HG02970 (cell line): Measurements from ENCODE around the gene TTLL5.
"Not testable (repeated sequence)": the region's sequence is repeated elsewhere in the genome, so short reads cannot be mapped to it uniquely, and the experiment has no call there.

Experiments
- ATAC-seq: cut with Tn5 transposase; IDR thresholded peaks from one replicate; pipeline ENCODE4 v1.9.1; 2021; ENCODE audit warnings: mild to moderate bottlenecking, moderate library complexity, moderate number of reproducible peaks; ENCODE audit not compliant: unreplicated experiment, low FRiP score

The TTLL5 gene

DNA sequence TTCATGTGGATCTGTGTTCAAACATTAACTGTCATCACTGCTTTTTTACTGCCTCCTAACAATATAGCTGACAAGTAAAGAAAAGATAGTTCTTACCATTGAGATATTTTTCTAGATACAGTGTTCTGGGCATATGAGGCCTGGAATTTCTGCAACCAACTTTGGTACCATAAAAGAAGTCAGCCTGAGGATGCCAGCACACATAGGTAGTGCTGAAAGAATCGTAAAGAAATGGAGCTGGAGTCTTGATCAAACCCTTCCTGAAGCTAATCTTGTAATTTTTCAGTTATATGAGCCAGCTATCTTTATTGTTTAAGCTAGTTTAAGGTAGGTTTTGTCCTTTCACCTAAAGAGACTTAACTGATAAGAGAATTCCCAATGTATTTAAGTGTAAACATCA lies 11.7 kb upstream of the TTLL5 start:
- no peak for ATAC-seq

DNA sequence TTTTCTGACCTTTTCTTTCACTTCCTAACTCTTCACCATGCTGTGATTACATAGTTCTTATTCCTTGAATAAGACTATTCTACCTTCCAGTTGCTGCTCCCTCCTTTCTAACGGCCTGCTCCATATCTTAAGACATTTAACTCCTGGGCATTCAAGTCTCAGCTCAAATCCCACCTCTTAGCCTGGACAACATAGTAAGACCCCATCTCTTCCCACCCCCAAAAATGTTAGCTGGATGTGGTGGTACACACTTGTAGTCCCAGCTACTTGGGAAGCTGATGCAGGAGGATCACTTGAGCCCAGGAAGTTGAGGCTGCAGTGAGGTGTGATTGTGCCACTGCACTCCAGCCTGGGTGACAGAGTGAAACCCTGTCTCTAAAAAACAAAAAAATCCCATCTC lies 11.3 kb upstream of the TTLL5 start:
- no peak for ATAC-seq

DNA sequence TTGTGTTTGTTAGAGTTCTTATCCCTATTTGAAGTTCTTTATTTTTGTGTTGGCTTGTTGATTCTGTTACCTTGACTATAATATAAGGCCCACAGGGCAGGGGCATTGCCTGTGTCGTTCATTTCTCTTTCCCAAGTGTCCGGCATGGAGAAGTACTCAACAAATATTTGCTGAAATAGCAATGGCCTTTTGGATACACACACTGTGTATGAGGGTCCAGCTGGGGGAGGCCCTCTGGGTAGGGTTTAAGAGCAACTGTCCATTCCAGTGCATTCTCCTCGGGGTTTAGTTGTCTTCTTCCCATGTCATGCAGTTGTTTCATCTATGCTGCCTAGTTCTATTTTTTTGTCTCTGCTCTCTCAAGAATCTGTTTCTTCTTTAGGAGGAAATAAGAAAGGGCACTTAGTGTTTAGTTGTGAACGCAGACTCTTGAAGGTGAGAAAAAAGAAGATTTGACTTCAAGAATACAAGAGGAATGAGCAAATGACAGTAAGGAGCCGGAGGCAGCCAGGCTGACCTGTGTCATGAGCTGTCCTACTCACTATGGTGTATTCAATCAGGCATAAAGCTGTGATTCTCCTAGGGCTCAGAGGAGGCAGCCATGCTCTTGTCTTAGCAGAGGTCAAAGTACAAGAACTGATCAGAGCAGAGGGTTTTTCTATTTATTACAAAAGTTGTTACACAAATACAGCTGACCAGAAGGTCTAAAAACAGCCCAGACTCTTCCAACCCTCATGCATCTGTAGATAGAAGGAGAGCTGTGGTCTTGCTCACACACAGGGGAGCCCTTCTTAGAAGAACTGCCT lies 10.6 kb upstream of the TTLL5 start:
- ATAC-seq = no peak

DNA sequence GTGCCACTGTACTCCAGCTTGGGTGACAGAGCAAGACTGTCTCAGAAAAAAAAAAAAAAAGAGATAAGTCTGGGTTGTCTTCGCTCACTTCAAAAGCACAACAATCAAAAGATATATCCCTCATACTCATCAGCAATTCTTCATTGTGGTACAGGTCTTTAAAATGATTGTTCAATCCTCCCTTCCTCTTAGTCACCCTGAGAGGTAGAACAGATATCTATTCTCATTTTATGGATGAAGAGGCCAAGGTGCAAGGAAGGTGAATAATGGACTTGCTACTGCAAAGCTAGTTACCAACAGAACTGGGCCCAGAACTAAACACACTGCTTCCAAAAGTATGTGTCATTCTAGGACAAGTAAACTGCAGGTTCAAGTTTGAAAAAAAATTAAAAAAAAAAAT lies 7.5 kb upstream of the TTLL5 start:
- ATAC-seq = no peak

DNA sequence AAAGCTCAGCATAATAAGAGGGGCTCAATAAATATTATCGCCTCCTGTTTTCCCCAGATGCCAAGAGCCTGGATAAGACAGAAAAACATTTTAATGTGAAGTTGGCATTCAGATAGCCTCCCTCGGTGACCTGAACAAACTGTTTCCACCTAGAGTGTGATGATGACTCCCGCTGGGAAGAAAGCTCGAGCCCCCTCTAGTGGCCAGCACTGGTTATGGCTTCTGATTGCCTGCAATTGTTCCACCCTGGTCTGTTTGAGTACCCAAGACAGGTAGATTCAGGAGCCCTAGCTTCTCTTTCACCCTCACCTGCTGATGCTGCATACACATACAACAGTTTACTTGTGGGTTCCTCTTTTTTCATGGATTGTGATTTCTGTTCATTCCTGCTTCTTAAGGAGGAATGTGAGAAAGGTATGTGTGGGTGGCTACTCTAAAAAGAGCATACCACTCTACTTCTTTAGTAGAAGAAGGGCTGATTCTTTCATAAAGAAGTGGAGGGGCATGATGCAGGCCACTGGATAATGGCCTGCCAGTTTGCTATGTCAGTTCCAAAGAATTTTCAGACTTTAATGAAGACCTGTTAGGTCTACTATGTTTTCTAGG lies 6.8 kb upstream of the TTLL5 start:
- no peak for ATAC-seq

DNA sequence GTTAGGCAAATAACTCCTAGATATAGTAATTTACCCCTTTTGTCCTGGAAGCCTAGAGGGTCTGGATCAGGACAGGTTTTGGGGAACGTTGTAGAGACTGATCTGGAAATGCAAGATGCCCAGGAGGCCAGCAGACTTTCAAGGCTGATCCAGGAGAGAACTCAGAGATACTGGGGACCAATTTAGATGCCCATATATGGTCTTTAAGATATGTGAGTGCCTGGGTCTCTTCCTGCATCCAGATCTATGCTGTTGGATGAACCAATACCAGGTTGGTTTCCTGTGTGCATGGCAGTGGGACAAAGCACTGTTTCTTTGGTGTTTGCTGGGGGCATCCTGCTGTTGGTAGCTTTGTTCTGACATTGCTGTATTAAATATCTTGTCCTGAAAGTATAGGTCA lies 5.8 kb upstream of the TTLL5 start:
- ATAC-seq = no peak

DNA sequence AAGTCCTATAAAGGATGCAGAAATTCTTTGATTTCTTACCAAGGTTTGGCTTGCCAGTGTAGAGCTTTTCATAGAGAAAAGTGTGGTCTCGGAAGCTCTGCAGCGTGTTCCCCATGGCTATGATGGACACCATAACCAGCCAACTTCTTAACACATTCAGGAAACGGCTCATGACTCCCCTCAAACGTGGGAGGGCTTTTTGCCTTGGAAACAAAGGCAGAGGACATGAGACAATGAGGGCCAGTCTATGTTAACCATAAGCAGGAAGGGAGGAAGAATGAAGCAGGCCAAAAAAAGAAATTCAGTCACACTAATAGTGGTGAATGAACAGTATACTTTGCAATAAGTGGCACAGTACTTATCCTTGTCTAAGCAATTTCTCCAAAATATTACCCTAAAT lies 3.7 kb upstream of the TTLL5 start:
- ATAC-seq = no peak

DNA sequence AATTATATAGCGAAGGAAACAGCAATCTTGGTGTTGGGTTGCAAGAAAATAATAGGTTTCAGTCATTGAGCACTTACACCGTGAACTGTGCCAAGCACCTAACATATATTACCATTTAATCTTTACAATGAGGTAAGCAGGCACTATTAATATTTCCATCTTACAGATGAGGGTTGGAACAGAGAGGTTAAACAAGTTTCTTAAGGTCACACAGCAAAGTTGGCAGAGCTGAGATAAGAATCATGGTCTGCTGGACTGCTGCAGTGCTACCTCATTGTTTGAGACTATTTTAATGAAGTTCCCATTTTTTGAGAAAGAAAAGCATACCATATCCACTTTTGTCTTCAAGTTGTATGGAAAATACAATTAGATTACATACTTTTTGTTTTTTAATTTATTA lies 2.1 kb upstream of the TTLL5 start:
- ATAC-seq = no peak

DNA sequence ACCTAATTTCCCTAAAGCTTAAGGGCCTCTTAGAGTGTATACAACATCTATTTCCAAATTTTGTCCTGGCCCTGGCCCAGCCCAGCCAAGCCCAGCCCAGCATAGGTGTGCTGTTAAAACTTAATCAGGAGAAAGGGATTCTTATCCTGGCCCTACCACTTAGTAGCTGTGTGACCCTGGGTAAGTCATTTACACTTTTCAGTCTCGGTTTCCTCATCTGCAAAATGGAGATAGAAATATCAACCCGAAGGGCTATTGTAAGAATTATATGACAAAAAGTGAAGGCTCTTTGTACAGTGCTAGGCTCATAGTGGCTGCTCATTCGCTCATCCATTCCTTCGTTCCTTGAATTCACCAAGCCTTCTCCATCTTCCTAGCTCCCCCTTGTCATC lies 812 bp upstream of the TTLL5 start:
- no peak for ATAC-seq

DNA sequence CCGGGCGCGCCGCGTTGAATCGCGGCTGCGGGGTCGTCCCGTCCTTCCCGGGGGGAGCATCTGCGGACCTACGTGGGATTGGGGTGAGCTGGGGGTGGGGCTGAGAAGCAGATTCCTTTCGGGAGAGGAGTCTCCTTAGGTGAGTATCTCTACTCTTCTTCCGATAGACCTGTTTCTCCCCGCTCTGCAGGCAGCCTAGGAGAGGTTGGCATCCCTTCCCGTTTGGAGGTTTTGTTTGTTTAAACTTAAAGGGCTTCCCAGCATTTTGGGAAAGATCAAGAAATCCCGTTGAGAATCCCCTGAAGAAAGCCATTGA lies 411 bp downstream of the TTLL5 start:
- ATAC-seq = no peak

DNA sequence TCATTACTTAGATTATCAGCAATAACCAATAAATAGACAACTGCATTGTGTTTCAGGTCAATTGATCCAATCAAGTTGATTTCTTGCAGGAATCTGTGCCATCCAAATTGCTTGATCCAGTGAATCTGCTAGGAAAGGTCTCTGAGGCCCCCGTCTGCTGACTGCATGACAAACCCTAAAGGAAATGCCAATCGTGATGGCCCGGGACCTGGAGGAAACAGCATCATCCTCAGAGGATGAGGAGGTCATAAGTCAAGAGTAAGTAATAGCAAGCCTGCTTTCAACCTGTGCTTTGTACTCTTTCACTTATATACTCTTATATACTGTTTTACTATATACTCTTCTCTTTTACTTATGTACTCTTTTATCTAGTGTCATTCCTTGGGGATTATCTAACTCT lies 1.9 kb downstream of the TTLL5 start:
- ATAC-seq = no peak

DNA sequence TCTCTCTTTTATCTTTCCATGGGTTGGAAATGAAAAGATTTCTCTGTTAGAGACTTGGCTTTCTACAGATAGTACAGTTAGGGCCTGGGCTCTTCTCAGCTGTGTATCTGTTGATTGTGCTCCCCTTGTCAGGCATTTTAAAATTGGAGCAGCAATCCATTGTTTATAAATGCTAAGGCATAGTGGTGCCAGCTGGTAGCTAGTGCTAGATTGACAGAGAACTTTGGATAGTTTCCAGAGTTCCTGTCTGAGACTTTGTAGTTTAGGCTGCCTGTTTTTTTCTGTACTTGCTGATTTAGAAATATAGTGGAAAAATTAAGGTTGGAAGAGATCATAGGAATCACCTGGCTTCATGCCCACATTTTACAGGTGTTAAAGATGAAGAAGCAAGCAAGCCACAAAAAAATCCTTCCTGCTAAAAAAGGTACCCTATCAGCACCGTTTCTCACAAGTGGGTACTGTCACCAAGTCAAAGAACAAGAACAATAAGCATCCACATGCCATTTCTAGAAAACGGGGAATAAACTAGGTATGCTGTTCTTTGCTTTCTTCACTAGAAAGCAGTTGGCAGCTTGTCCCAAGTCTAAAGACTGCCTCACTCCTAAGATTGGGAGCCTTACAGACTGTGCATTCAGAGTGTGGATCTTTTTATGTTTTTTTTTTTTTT lies 6.2 kb downstream of the TTLL5 start:
- ATAC-seq = no peak

DNA sequence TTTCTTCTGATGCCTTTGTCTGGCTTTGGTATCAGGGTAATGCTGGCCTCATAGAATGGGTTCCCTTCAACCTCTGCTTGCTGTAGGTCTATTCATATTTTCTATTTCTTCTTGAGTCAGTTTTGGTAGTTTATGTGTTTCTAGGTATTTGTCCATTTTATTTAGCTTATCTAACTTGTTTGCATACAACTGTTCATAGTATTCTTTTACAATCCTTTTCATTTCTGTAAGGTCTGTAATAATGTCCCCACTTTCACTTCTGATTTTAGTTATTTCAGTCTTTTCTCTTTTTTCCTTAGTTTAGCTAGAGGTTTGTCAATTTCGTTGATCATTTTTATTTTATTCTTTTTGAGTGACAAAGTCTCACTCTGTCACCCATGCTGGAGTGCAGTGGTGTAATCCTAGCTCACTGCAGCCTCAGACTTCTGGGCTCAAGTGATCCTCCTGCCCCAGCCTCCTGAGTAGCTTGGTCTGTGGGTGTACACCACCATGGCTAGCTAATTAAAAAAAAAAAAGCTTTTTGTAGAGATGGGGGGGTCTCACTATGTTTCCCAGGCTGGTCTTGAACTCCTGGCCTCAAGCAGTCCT lies 11.7 kb downstream of the TTLL5 start:
- ATAC-seq = no peak

DNA sequence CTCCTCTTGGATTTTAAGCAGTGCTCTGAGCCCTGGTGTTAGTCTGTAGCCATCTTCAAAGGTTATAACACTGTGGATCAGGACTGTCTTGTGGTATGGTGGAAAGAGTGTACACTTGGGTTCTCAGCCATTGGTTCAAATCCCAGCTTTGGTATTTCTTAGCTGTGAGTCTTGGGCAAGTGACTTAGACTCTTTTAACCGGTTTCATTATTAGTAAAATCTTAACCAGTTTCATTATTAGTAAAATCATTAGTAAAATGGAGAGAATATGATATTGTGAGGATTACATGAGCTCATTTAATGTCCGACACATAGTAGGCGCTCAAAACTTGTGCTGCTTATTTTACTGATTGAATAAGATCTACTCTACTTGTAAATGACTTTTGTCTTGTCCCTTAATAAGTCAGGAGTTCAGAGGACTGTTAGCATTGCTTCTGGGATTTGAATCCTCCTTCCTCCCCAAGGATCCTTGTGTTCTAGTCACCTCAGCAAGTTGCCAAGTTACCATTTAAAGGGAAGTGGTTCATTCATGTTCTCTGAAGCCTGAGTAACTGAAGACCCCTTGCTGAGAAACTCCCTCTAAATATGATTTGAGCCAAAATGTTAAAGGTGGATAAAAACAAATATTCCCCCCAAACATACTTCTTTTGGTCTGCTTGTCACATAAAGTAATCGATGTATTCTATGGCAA lies 12.4 kb downstream of the TTLL5 start:
- no peak for ATAC-seq

DNA sequence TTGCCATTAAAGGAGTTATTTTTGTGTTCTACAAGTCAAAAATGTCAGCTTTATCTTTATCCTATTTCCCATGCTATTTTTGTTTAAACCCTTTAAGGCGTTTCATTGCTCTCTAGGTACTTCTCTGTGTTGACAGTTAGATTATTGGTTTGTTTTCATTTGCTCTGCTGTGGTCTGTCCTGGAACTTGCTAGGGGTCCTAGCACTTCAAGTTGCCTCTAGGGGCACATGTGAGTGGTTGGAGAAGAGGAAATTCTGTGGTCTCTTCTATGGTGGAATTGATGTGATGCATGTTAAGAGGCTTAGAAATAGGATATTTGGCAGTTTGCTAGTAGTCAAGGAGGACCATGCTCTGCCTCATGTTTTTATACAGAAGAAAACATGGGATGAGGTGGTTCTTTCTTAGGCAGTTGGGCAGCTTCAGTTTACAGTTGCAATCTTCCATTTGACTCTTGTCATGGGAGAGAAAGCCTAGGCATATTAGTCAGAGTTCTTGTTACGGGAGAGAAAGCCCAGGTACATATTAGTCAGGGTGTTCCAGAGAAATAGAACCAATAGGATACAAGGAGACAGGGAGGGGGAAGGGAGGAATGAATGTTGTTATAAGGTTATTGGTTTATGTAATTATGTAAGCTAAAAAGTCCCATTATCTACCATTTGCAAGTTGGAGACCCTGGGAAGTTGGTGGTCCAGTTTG lies 14.4 kb downstream of the TTLL5 start:
- no peak for ATAC-seq

DNA sequence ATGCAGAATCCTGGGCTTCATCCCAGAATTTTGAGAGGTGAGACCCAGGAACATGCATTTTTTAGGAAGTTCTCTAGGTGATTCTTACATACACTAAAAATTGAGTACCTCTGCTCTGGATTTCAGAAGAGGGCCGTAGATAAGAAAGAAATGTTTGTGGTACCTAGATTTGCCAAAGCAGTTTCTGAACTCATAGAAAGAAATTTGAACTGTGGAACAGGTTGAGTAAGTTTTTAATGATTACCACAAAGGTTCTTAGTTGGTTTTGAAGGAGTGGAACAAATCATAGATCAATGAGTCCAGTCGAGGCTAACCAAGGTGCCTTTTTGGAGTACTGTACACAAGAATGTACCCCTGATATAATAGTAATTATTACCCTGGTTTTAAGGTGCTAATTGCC lies 24.9 kb downstream of the TTLL5 start:
- ATAC-seq = no peak

DNA sequence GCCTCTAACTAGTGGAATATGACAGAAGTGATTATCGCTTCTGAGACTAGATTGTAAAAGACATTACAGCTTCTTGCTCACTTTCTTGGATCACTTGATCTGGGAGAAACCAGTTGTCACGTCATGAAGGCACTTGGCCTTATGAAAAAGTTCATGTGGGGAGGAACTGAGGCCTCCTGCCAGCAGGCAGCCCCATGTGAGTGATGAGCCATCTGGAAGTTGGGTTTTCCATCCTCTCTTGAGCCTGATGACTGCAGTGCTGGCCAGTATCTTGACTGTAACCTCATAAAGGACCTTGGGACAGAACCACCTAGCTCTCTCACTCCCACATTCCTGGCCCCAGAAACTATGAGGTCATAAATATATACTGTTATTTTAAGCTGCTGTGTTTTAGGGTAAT lies 28.0 kb downstream of the TTLL5 start:
- no peak for ATAC-seq

DNA sequence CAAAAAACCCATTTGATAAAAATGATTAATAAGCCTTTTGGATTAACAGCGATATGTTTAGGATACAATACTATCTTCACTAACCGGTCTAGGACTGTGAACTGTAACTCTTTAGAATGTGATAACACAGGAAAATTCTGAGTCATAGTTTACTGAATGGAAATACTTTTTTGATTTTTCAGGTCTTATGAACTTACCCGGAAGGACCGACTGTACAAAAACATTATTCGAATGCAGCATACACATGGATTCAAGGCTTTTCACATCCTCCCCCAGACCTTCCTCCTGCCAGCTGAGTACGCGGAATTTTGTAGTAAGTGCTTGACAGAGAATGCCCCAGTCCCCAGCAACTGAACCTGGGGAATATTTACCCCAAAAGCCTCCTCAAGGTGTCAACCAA lies 29.0 kb downstream of the TTLL5 start:
- no peak for ATAC-seq

DNA sequence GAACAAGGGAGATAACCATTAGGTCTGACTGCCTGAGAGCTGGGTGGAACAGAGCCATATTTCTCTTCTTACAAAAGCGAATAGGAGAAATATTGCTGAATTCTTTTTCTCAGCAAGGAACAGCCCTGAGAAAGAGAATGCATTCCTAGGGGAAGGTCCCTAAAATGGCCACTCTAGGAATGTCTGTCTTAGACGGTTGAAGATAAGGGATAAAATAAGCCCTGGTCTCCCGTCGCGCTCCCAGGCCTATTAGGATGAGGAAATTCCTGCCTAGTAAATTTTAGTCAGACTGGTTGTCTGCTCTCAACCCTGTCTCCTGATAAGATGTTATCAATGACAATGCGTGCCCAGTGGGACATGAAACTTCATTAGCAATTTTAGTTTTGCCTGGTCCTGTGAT lies 34.0 kb downstream of the TTLL5 start:
- ATAC-seq = not testable (repeated sequence)

DNA sequence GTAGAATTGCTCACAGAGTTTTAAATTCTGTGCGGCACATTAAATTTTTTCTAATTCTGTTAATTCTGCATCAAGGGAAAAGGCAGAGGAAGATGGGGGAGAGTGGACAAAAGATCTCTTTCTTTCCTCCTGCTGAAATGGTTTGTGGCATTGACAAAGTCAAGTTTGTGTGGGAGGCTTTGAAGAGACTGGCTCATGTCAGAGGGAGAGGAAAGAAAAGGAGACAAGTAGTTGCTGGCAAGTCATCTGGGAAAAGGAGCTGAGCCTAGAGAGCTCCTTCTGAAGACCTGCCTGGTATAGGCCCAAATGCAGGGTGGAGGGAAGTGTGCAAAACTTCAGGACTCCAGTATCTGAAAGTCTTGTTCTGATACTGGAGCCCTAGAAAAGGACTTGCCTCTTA lies 36.3 kb downstream of the TTLL5 start:
- no peak for ATAC-seq

DNA sequence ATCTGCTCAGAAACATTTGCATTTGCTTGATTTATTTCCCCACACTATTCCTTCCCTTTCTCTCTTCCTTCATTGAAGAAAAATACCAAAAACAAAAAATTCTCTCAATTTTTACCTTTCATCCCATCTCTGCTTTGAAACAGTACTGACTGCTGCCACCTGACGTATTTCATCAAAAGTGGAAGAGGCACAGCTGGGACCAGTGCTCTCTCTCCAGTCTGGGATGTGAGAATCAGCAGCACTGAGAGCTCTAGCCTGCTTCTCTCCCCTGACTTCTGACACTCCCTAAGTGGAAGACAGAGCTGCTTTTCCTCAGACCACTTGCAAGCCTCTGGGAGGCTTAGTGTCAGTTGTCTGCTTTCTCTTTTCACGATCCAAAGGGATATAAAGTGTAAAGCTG lies 36.9 kb downstream of the TTLL5 start:
- no peak for ATAC-seq
